Keratinocyte (primary cell): ENCODE results near the gene NCF2. TPM values are rescaled to one million over a fixed set of nuclear protein-coding genes. Genes with fewer than 3 reads are reported as not detected.

ENCODE experiments used
- DNase-seq: peaks from one replicate; pipeline ENCODE4 v3.0.0-alpha.2; 2011; ENCODE audit warnings: low read depth, missing footprints, low spot score
- FAIRE-seq: peaks from 2 replicates; lab custom pipeline; 2011; peaks lifted over from hg19 to GRCh38; lab: Jason Lieb, UNC
- H2AFZ ChIP-seq: 2 replicates; pipeline ENCODE4 v1.6.0; 2012; ENCODE audit warnings: low read length, control low read depth, inconsistent platforms; ENCODE audit not compliant: control insufficient read depth
- H3K27ac ChIP-seq: 2 replicates; pipeline ENCODE4 v1.5.1; 2011; ENCODE audit warnings: low read length; ENCODE audit not compliant: control insufficient read depth, insufficient read depth
- H3K27me3 ChIP-seq: 3 replicates; pipeline ENCODE4 v1.6.0; 2011; ENCODE audit warnings: low read length; ENCODE audit not compliant: control insufficient read depth, insufficient read depth; ENCODE audit errors: extremely low read depth
- H3K36me3 ChIP-seq, 2 experiments: 2 replicates in 1 of 2; 3 replicates in 1 of 2; pipeline ENCODE4 v1.5.1; 2011; ENCODE audit warnings: low read length in 2 of 2, mild to moderate bottlenecking in 1 of 2; ENCODE audit not compliant: control insufficient read depth in 2 of 2, insufficient read depth in 2 of 2; ENCODE audit errors: extremely low read depth in 1 of 2
- H3K4me1 ChIP-seq: 3 replicates; pipeline ENCODE4 v1.5.1; 2011; ENCODE audit warnings: low read length; ENCODE audit not compliant: control insufficient read depth, insufficient read depth; ENCODE audit errors: extremely low read depth
- H3K4me2 ChIP-seq: 3 replicates; pipeline ENCODE4 v1.6.0; 2011; ENCODE audit warnings: low read depth, low read length; ENCODE audit not compliant: control insufficient read depth, insufficient read depth; ENCODE audit errors: extremely low read depth
- H3K4me3 ChIP-seq, 3 experiments: fragments of 200-600 bp in 1 of 3; sonication (generic) in 1 of 3; 2 replicates in 2 of 3; 3 replicates in 1 of 3; pipeline ENCODE4 v1.5.1; 2011 to 2016; ENCODE audit warnings: low read length in 3 of 3, mild to moderate bottlenecking in 3 of 3, control low read depth in 2 of 3, inconsistent platforms in 1 of 3, low read depth in 1 of 3, mixed read lengths in 1 of 3, mixed run types in 1 of 3, moderate library complexity in 1 of 3; ENCODE audit not compliant: control insufficient read depth in 2 of 3, insufficient read depth in 2 of 3; ENCODE audit errors: extremely low read depth in 1 of 3
- H3K79me2 ChIP-seq: 2 replicates; pipeline ENCODE4 v1.6.0; 2012; ENCODE audit warnings: low read length; ENCODE audit not compliant: control insufficient read depth, insufficient read depth
- H3K9ac ChIP-seq: 3 replicates; pipeline ENCODE4 v1.6.0; 2011; ENCODE audit warnings: low read length; ENCODE audit not compliant: control insufficient read depth, insufficient read depth; ENCODE audit errors: extremely low read depth
- H3K9me1 ChIP-seq: 3 replicates; pipeline ENCODE4 v1.6.0; 2011; ENCODE audit warnings: low read length; ENCODE audit not compliant: control insufficient read depth, insufficient read depth; ENCODE audit errors: extremely low read depth
- H3K9me3 ChIP-seq: 2 replicates; pipeline ENCODE4 v1.5.1; 2012; ENCODE audit warnings: low read depth, low read length; ENCODE audit not compliant: control insufficient read depth
- H4K20me1 ChIP-seq: 3 replicates; pipeline ENCODE4 v1.6.0; 2011; ENCODE audit warnings: low read length; ENCODE audit not compliant: control insufficient read depth, insufficient read depth; ENCODE audit errors: extremely low read depth
- CTCF ChIP-seq, 3 experiments: IDR thresholded peaks in 1 of 3; conservative IDR thresholded peaks in 1 of 3; optimal IDR thresholded peaks in 1 of 3; 2 replicates in 2 of 3; 3 replicates in 1 of 3; pipeline versions ENCODE3 to v1.5.1; 2011; ENCODE audit warnings: low read length in 3 of 3, mild to moderate bottlenecking in 3 of 3, moderate library complexity in 2 of 3, control low read depth in 1 of 3, inconsistent platforms in 1 of 3; ENCODE audit not compliant: insufficient read depth in 2 of 3; ENCODE audit errors: extremely low read depth in 1 of 3
- EZH2 ChIP-seq: IDR thresholded peaks from one replicate; pipeline ENCODE4 v1.6.1; 2012; ENCODE audit warnings: inconsistent platforms, mild to moderate bottlenecking, low read length, moderate library complexity
- dilution Hi-C: fragments of 300-500 bp; cut with MboI; formaldehyde crosslinking; loops from one replicate; pipeline ENCODE4 v1.7.0; 2020; ENCODE audit warnings: low sequenced_read_pairs; ENCODE audit not compliant: extremely low pct_ligation_motif_present
- polyA plus RNA-seq, 5 experiments: library from polyadenylated mRNA; depleted of rRNA in 3 of 5; stranded (reverse) in 3 of 5; stranded (forward) in 1 of 5; unstranded in 1 of 5; fragments of >200 nt; gene quantifications; 1 replicate in 1 of 5; 2 replicates in 3 of 5; 3 replicates in 1 of 5; pipeline versions ENCODE4 v1.2.1 to v1.2.3, GENCODE V29; 2011 to 2012; ENCODE audit warnings: missing spikeins in 2 of 5, low read depth in 1 of 5, low replicate concordance in 1 of 5

Gene NCF2
- polyA plus RNA-seq, 1 donor (not counting 4 experiments of a cell fraction or from before 2014, with no cell fraction given), result 9.2 TPM

- Histone ChIP-seq H4K20me1 (no peaks in the 10 kb centered on the region), H3K27me3 (no peaks in the 10 kb centered on the region), H3K4me2 (no peak overlapping the region), H2AFZ (no peak overlapping the region), H3K9ac (no peak overlapping the region), H3K79me2 (no peaks in the 10 kb centered on the region), H3K36me3 (peaks cover 0 to 1% of the 10 kb centered on the region in 2 experiments), H3K9me3 (no peaks in the 10 kb centered on the region), H3K4me1 (peaks cover 12% of the 10 kb centered on the region), H3K27ac (no peak overlapping the region), H3K4me3 (no peak overlapping the region), H3K9me1 (no peaks in the 10 kb centered on the region)
- dilution Hi-C loops, result no loop called here
- DNase-seq (no peak), FAIRE-seq (no peak)
- TF ChIP-seq EZH2 (no peak), CTCF (optimal IDR thresholded peaks at IDR 0.05 in 1 of 3, IDR thresholded peaks at IDR 0.05 in 1 of 3, conservative IDR thresholded peaks at IDR 0.05 in 1 of 3; ENCODE audit: extremely low read depth in 1 of 3, insufficient read depth in 2 of 3, low read length in 3 of 3) (no peak)
These were observed 22.7 kb downstream of the NCF2 start for GRCh38 chr1:183567584-183567983.

- no peak overlapping the region for H2AFZ ChIP-seq
- H3K9me3 ChIP-seq, result no peaks in the 10 kb centered on the region
- no peaks in the 10 kb centered on the region for H3K79me2 ChIP-seq
- no peak overlapping the region for H3K27ac ChIP-seq
- DNase-seq, result no peak
- H3K9ac ChIP-seq, result no peak overlapping the region
- H3K4me1 ChIP-seq, result peaks cover 12% of the 10 kb centered on the region
- no peak for FAIRE-seq
- no peaks in the 10 kb centered on the region for H4K20me1 ChIP-seq
- no peak overlapping the region for H3K4me2 ChIP-seq
- dilution Hi-C loops, result no loop called here
- no peaks in the 10 kb centered on the region for H3K9me1 ChIP-seq
- no peak overlapping the region for H3K4me3 ChIP-seq
- TF ChIP-seq EZH2 (no peak), CTCF (optimal IDR thresholded peaks at IDR 0.05 in 1 of 3, IDR thresholded peaks at IDR 0.05 in 1 of 3, conservative IDR thresholded peaks at IDR 0.05 in 1 of 3; ENCODE audit: extremely low read depth in 1 of 3, insufficient read depth in 2 of 3, low read length in 3 of 3) (no peak)
- H3K27me3 ChIP-seq, result no peaks in the 10 kb centered on the region
- H3K36me3 ChIP-seq, result peaks cover 0 to 3% of the 10 kb centered on the region in 2 experiments
These were observed 24.2 kb downstream of the NCF2 start for GRCh38 chr1:183566026-183566425.
